Breast epithelium (tissue), 3 donors: ENCODE results near the gene SCGB2A2.

Experiments
- CTCF ChIP-seq, 3 donors: fragments of 450-650 bp; IDR thresholded peaks; one replicate each; pipeline ENCODE4 v1.5.1; 2016 to 2017; ENCODE audit warnings: antibody characterized with exemption in 3 of 3, mild to moderate bottlenecking in 3 of 3, moderate library complexity in 3 of 3
- POLR2A ChIP-seq: fragments of 450-650 bp; IDR thresholded peaks from one replicate; pipeline ENCODE4 v1.6.1; 2016; ENCODE audit warnings: antibody characterized with exemption, mild to moderate bottlenecking, moderate library complexity
- POLR2AphosphoS5 ChIP-seq, 3 donors: sonication (generic); formaldehyde crosslinking; IDR thresholded peaks; one replicate each; pipeline ENCODE4 v1.6.1; 2017; ENCODE audit warnings: antibody characterized with exemption in 3 of 3

DNA sequence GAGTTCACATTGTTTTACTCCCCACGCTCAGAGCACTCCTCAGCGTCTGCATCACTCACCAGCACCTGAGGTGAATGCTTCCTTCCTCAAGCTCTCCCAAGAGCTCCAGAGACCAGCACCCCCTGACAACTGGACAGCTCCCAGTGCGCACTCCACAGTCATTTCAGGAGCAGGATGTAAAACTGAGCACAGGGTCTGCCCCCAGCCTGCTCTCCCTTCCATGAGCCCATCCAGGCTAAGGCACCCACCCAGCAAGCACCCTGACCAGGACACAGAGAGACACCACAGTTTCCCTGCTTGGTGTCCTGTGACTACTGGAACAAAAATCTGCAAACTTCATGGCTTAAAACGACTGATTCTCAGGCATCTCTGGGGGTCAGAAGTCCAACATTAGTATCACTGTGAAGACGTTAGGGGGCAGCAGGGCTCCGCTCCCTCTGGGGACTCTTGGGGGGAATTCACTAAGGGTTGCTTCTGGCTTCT, 24.6 kb upstream of the SCGB2A2 start:
- no peak for TF ChIP-seq POLR2AphosphoS5 (IDR thresholded peaks at IDR 0.05)
- TF ChIP-seq CTCF (IDR thresholded peaks at IDR 0.05), result no peak
- no peak for TF ChIP-seq POLR2A
